Inferior parietal cortex (tissue), 1 donor: Measurements from ENCODE around the gene CLRN1.

ENCODE experiments used
- DNase-seq: peaks from one replicate; pipeline ENCODE4 v3.0.0-alpha.2; 2016; ENCODE audit errors: extremely low spot score

CLRN1 gene

GRCh38 chr3:150920236-150920635 is 52.3 kb downstream of the CLRN1 start:
- no peak for DNase-seq

- no peak for DNase-seq
These were observed 54.6 kb downstream of the CLRN1 start for GRCh38 chr3:150917951-150918350.

DNA sequence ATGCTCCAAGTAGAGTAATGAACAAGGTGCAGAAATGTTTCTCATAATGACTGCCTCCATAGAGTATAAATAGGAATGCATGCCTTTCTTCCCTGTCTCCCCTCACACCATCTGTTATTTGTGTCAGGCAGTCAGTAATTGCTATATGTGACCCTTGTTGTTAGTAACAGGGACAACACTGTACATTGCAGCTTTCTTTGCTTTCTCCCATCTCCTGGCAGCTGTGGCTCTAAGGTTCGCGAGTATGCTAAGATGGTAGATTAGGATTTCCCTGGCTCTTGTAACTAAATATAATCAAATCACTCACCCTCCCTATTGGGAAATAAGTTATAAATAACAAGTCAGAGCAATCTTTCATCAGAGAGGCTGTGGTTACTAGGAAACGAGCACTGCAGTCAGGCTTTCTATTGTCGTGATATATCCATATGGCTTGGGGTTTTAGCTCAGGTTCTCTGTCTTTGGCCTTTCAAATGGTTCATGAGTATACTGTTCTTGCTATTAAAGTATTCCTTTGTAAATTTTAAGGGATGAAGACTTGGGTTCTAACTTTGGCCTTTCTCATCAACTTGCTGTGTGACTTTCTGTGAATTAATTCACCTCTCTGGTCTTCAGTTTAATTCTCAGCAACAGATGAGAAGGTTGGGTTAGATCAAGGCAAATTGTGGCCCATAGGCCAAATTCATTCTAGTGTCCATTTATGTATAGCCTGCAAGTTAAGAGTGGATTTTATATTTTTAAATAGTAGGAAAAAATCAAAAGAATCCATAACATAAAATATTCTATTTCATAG is 59.2 kb downstream of the CLRN1 start:
- DNase-seq: no peak

GRCh38 chr3:150912501-150912900 is 60.0 kb downstream of the CLRN1 start:
- no peak for DNase-seq

GRCh38 chr3:150911771-150912170 is 60.8 kb downstream of the CLRN1 start:
- no peak for DNase-seq

GRCh38 chr3:150906461-150906860 is 66.1 kb downstream of the CLRN1 start:
- no peak for DNase-seq

DNA sequence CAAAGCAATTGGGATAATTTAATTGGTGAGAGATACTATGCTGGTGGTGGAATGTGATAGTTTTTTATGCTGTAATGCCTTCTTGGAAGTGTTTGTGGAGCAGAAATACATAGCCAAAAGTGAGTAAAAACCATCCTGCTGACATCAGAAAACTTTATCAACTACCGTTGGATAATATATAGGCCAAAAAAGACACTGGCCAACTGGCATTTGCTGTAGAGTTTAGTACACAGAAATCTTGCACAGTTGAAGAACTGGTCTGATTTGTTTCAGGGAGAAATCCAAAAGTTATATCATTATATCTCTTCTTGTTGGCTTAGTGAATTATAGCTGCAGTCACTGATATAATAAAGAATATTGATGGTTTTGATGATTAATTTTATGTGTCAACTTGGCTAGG is 66.8 kb downstream of the CLRN1 start:
- no peak for DNase-seq

GRCh38 chr3:150905339-150905738 is 67.2 kb downstream of the CLRN1 start, which contains the start of gene MINDY4B:
Gene MINDY4B, minus strand, starts transcription at chr3:150905439. Its CDS starts 0 bp downstream, at chr3:150905439.
- no peak for DNase-seq

GRCh38 chr3:150902988-150903387 is 69.5 kb downstream of the CLRN1 start:
- DNase-seq: no peak

DNA sequence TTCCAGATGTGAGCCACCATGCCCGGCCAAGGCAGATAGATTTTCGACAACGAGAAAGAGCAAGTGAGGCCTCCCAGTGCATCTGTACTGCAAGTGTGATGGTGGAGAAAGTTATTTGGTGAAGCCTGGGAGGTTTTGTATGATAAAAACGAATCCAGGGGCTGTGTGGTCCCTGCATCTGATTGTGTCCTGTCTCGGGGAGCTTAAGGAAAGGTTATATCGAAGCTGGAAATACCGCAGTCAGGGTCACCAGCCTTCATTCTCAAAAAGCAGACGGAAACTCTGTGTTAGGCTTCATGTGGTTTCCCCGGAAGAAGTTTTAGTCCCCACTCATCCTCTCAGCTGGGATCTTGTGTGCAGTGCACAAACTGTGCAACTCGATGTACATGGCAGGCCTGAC is 70.7 kb downstream of the CLRN1 start:
- no peak for DNase-seq

GRCh38 chr3:150899141-150899540 is 73.4 kb downstream of the CLRN1 start:
- DNase-seq: no peak

- DNase-seq: no peak
These were observed 74.3 kb downstream of the CLRN1 start for GRCh38 chr3:150898046-150898754.

GRCh38 chr3:150897592-150897991 is 74.9 kb downstream of the CLRN1 start:
- no peak for DNase-seq

GRCh38 chr3:150890831-150891230 is 81.7 kb downstream of the CLRN1 start:
- no peak for DNase-seq

DNA sequence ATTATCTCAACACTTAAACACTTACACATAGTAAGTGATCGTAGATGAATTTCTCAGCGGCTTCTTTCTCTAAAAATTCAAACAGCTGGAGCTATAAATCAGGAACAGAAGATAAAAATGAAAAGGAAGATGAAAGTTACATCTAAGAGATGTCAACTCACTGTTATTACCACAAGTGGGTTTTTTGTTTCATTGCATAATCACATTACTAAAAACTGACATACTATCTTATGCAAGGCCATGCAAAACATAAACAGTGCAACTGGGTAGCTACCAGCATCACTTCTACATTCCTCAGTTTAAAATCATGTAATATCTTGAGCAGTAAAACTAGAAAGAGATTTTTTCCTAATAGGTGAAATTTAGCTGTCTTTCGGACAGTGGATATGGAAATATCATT is 82.2 kb downstream of the CLRN1 start:
- DNase-seq: no peak

GRCh38 chr3:150889106-150889505 is 83.4 kb downstream of the CLRN1 start:
- no peak for DNase-seq

DNA sequence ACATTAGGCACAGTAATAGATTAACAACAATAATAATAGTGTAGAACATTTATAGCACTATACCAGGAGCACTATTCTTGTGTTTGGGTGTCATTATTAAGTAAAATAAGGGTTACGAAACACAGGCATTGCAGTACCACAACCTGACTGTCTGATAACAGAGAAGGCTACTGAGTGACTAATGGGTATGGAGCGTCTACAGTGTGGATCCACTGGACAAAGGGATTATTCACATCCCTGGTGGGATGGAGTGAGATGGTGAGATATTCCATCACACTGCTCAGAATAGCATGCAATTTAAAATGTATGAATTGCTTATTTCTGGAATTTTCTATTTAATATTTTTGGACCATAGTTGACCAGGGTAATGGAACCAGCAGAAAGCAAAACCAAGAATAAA is 85.5 kb downstream of the CLRN1 start:
- DNase-seq: no peak

GRCh38 chr3:150885535-150885934 is 87.0 kb downstream of the CLRN1 start:
- no peak for DNase-seq

DNA sequence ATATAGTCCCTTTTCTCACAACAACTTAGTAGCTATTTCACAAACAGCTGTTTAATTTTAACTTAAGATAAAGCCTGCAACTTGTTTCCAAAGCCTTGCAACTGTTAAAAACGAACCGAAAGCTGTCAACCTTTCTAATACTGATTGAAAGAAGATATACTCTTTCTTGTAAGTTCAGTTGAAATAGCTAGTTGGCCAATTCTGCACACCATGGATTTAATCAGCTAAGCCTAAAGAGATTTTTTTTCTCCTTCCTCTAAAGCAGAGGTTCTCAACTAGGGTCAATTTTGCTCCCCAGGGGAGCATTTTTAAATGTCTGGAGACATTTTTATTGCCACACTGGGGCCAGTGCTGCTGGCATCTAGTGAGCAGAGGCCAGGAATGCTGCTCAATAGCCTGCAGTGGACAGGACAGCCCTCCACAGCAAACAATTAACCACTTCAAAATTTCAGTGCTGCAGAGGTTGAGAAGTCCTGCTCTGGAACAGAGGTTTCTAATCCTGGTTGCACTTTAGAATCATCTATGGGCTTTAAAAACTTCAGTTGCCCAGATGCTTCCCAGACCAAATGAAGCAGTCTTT is 93.4 kb downstream of the CLRN1 start:
- DNase-seq: no peak

- no peak for DNase-seq
These were observed 94.2 kb downstream of the CLRN1 start for GRCh38 chr3:150878290-150878689.

- no peak for DNase-seq
These were observed 95.2 kb downstream of the CLRN1 start for GRCh38 chr3:150877303-150877702.

GRCh38 chr3:150876611-150877265 is 95.8 kb downstream of the CLRN1 start:
- DNase-seq: no peak
